ENCODE measurements around the gene THSD8.

The THSD8 gene

DNA sequence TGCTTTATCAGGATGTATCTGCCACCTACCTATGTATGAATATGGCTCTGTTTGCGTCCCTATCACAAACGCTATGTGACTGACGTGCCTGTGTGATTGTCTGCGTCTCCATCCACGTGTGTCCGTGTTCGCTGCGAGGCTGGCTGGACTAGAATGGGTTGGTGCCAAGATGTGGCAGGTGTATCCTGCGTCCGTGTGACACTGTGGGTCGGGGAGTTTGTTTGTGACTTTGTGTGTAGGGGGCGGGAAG lies 19.8 kb upstream of the THSD8 start:
- no peak for DNase-seq

DNA sequence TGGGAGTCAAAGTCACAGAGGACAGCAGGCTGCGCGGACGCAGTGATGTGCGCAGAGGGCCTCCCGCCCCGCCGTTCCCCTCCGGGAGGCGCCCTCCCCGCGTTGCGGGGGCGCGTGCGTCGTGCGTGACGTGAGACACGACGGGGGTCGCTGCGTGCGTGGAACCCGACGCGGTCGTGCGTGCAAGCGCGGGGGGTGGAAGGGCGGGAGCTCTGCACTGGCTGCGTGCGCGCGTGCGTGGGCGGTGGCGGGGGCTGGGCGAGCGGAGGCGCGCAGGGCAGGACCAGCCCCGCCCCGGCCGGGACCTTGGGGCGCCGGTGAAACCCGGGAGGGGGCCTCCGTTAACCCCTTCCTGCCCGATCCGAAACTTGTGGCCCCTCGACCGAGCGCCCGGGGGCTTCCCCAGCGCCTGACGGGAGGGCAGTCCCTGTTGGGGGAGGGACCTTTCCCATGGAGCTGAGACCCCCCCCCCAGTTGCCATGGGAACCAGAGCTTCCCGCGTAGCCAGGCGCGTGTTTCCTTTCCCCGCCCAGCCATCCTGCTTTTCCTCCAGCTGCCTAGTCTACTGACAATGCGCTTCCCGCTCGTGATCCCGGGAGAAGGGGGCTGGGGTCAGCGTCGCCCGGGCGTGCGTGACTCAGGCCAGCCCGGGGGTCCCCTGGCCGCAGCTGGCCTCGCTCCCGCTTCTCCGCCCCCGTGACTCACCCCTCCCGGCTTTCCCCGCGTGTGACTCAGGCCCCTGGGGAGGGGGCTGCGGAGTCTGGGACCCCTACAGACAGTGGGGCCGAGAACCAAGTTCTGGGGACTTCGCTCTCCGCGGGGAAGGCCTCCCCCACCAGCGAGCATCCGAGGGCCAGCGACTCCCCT lies 19.2 kb upstream of the THSD8 start:
- peak; percentile 90 for DNase-seq

- DNase-seq = no peak
Measured at GRCh38 chr19:12783291-12783848, 18.5 kb upstream of the THSD8 start.

GRCh38 chr19:12783849-12784393 lies 17.9 kb upstream of the THSD8 start:
- DNase-seq = no peak

DNA sequence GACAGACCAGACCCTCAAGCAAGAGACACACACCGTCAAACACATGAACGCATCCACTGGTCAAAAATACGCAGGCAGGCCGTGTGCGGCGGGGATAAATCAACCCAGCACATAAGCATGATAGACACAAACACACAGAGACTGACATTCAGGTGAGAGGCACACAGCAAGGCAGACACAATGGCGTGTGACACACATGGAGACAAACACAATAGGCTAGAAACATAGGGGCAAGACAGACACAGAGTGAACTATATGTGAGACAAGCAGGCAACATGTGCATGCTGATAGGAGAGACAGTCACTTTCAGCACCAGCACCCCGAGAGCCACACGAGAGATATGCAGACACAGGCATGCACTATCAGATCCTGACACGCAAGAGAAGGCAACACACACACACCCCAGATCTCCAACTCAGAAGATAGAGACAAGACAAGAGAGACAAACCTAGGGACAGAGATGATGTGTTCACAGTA lies 17.4 kb upstream of the THSD8 start:
- DNase-seq = no peak

- no peak for DNase-seq
Measured at GRCh38 chr19:12784871-12785430, 16.9 kb upstream of the THSD8 start.

DNA sequence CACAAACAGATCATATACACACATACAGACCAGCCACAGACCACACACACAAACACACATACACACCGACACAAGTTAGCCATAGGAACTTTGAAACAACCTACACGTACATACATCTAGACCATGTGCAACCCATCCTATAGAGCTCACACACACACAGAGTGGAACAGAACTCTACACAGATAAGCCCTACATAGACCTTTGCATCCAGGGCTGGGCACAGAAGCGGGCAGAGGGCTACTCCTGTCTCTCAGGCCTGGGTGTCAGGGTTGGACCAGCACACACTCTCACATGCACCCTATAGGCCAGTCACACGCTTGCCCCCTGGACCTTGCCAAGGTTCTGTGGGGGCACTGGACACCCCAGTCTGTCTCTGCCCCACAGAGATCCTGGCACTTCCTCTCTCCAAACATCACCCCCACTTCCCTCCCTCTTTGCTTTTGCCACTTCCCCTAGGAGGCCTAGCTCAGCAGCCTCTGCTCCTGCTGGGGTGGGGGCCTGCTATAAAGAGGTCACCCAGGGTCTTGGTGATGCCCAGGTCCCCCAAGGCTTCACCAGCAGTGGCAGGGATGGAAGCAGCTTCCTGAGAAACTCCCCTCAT lies 16.3 kb upstream of the THSD8 start:
- no peak for DNase-seq

- DNase-seq = no peak
Measured at GRCh38 chr19:12786141-12786870, 15.6 kb upstream of the THSD8 start.

DNA sequence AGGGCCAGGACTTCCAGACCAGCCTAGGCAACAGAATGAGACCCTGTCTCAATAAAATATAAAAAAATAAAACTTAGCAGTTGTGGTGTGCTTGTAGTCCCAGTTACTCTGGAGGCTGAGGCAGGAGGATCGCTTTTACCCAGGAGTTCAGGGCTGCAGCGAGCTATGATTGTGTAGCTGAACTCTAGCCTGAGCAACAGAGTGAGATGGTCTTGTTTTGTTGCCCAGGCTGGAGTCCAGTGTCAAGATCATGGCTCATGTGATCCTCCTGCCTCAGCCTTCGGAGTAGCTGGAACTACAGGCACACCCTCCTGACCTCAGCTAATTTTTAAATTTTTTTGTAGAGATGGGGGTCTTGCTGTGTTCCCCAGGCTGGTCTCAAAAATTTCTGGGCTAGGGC lies 14.9 kb upstream of the THSD8 start:
- DNase-seq = no peak

DNA sequence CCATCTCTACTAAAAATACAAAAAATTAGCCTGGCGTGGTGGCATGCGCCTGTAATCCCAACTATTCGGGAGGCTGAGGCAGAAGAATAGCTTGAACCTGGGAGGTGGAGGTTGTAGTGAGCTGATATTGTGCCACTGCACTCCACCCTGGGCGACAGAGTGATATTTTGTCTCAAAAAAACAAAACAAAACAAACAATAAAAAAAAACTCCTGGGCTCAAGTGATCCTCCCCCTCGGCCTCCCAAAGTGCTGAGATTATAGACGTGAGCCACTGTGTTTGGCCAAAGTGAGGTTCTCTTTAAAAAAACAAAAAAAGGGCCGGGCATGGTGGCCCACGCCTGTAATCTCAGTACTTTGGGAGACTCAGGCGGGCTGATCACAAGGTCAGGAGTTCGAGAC lies 14.4 kb upstream of the THSD8 start:
- no peak for DNase-seq

GRCh38 chr19:12788042-12788681 lies 13.7 kb upstream of the THSD8 start:
- DNase-seq = no peak

DNA sequence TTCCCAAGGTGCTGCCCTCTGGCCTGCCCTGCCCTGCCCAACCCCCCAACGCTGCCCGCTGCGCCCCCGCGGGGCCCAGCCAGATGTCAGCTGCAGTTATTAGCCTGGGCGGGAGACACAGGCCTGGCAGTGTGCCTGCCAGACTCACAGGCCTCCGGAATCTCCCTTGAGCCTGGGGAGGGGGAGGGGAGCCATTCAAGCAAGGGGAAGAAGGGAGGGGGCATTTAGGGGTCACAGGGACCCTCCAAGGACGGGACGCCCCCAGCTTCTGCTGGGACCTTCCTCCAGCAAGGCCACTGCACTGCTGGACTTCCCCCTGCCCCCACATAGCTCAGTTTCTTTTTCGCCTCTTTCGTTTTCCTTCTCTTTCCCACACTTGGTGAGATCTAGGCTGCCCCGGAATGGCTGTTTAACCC lies 13.2 kb upstream of the THSD8 start:
- peak; percentile 64 for DNase-seq

DNA sequence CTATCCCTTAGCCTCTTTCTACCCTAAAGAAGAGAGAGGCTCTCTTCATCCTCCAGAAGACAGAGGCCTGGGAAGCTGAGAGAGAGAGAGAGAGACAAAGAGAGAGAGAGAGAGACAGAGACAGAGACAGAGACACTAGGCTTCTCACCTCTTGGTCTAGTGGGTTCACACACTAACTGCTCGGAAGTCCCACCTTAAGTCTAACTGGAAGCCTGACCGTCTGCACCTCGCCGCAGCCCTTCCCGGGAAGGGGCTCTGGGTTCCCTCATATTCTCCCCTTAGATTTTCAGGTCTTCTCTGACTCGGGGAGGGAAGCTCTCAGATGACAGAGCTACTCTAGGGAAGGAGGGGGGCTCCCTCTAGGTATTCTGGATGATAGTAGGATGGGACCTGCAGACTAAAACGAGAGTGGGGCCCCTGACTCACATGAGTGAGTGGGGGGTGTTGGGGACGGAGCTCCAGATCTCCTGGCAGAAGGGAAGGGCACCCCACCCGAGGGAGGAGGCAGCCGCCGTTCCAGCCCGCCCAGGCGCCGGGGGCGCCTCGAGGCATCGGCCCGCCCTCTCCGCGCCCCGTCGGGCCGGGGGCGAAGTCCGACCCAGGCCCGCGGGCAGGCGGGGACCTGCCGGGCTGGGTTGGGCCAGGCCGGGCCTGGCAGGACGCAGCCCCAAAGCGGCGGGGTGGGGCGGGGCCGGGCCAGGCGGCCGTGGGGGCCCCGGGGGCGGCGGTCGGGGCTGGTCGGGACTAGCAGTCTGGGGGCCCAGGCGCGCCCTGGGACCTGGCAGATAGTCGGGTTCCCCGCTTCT lies 12.6 kb upstream of the THSD8 start:
- no peak for DNase-seq

GRCh38 chr19:12789904-12790619 lies 11.8 kb upstream of the THSD8 start:
- DNase-seq = peak; percentile 83

- DNase-seq = no peak
Measured at GRCh38 chr19:12790628-12791344, 11.1 kb upstream of the THSD8 start.

GRCh38 chr19:12791345-12792050 lies 10.4 kb upstream of the THSD8 start, which contains the start of gene JUNB:
Gene JUNB, plus strand, starts transcription at chr19:12791486. Its CDS starts 286 bp downstream, at chr19:12791772.
- DNase-seq = peak; percentile 91

DNA sequence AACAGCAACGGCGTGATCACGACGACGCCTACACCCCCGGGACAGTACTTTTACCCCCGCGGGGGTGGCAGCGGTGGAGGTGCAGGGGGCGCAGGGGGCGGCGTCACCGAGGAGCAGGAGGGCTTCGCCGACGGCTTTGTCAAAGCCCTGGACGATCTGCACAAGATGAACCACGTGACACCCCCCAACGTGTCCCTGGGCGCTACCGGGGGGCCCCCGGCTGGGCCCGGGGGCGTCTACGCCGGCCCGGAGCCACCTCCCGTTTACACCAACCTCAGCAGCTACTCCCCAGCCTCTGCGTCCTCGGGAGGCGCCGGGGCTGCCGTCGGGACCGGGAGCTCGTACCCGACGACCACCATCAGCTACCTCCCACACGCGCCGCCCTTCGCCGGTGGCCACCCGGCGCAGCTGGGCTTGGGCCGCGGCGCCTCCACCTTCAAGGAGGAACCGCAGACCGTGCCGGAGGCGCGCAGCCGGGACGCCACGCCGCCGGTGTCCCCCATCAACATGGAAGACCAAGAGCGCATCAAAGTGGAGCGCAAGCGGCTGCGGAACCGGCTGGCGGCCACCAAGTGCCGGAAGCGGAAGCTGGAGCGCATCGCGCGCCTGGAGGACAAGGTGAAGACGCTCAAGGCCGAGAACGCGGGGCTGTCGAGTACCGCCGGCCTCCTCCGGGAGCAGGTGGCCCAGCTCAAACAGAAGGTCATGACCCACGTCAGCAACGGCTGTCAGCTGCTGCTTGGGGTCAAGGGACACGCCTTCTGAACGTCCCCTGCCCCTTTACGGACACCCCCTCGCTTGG lies 9.6 kb upstream of the THSD8 start:
- DNase-seq = peak; percentile 75

GRCh38 chr19:12792853-12793289 lies 9.0 kb upstream of the THSD8 start:
- no peak for DNase-seq
